Measurements from ENCODE around the gene RARG.

The RARG gene

GRCh38 chr12:53187145-53187899, 44.7 kb downstream of the RARG start:
- DNase-seq = no peak
- Histone ChIP-seq H3K4me3 (ENCODE audit: insufficient read depth in 1 of 2, low read depth in 1 of 2, low read length in 2 of 2) (no peak overlapping the region), H3K9me3 (ENCODE audit: control insufficient read depth, low read length) (no peaks in the 10 kb centered on the region), H2AFZ (ENCODE audit: low read depth, low read length) (no peak overlapping the region), H3K79me1 (replicated peaks; ENCODE audit: low read length, poor library complexity, severe bottlenecking) (peaks cover 20% of the 10 kb centered on the region), H3K4me1 (ENCODE audit: control insufficient read depth, insufficient read depth, low read depth, low read length) (peaks cover 6% of the 10 kb centered on the region), H4K8ac (ENCODE audit: low read length) (no peak overlapping the region), H3K14ac (ENCODE audit: low read length in 2 of 2) (no peak overlapping the region), H3K4ac (ENCODE audit: low read depth in 1 of 2, low read length in 2 of 2) (no peak overlapping the region), H2AK5ac (ENCODE audit: low read length, severe bottlenecking) (no peak overlapping the region), H4K91ac (ENCODE audit: low read length) (no peak overlapping the region), H2BK15ac (ENCODE audit: low read depth, poor library complexity, severe bottlenecking) (no peak overlapping the region), H3K9ac (ENCODE audit: low read length) (no peak overlapping the region), H2BK12ac (ENCODE audit: low read length in 2 of 2) (no peak overlapping the region), H3K27me3 (ENCODE audit: control insufficient read depth in 1 of 2, insufficient read depth in 1 of 2, low read length in 2 of 2) (no peaks in the 10 kb centered on the region), H2BK5ac (ENCODE audit: low read depth, low read length, poor library complexity, severe bottlenecking) (no peak overlapping the region), H3K18ac (ENCODE audit: low read depth in 1 of 2, low read length in 2 of 2) (no peak overlapping the region), H3K23ac (ENCODE audit: low read length in 2 of 2) (no peak overlapping the region), H3K4me2 (ENCODE audit: low read length, poor library complexity, severe bottlenecking) (no peak overlapping the region), H3K36me3 (ENCODE audit: control insufficient read depth in 1 of 2, insufficient read depth in 2 of 2, low read depth in 1 of 2, low read length in 2 of 2) (peaks cover 48 to 78% of the 10 kb centered on the region in 2 experiments), H2BK120ac (ENCODE audit: low read depth, low read length) (no peak overlapping the region), H3K27ac (ENCODE audit: low read length, poor library complexity, severe bottlenecking) (no peak overlapping the region)
- 95% methylated on average over 15 of the region's 15 CpGs for WGBS

- no peak overlapping the region for H3K4me3 ChIP-seq (ENCODE audit: insufficient read depth in 1 of 2, low read depth in 1 of 2, low read length in 2 of 2)
- H3K23ac ChIP-seq (ENCODE audit: low read length in 2 of 2) = no peak overlapping the region
- no peak overlapping the region for H3K27ac ChIP-seq (ENCODE audit: low read length, poor library complexity, severe bottlenecking)
- H2BK12ac ChIP-seq (ENCODE audit: low read length in 2 of 2) = no peak overlapping the region
- no peaks in the 10 kb centered on the region for H3K27me3 ChIP-seq (ENCODE audit: control insufficient read depth in 1 of 2, insufficient read depth in 1 of 2, low read length in 2 of 2)
- H3K14ac ChIP-seq (ENCODE audit: low read length in 2 of 2) = no peak overlapping the region
- no peaks in the 10 kb centered on the region for H3K9me3 ChIP-seq (ENCODE audit: control insufficient read depth, low read length)
- no peak overlapping the region for H2BK120ac ChIP-seq (ENCODE audit: low read depth, low read length)
- peaks cover 8% of the 10 kb centered on the region for H3K4me1 ChIP-seq (ENCODE audit: control insufficient read depth, insufficient read depth, low read depth, low read length)
- H2BK15ac ChIP-seq (ENCODE audit: low read depth, poor library complexity, severe bottlenecking) = no peak overlapping the region
- H2BK5ac ChIP-seq (ENCODE audit: low read depth, low read length, poor library complexity, severe bottlenecking) = no peak overlapping the region
- DNase-seq = no peak
- no peak overlapping the region for H3K18ac ChIP-seq (ENCODE audit: low read depth in 1 of 2, low read length in 2 of 2)
- H2AK5ac ChIP-seq (ENCODE audit: low read length, severe bottlenecking) = no peak overlapping the region
- H3K36me3 ChIP-seq (ENCODE audit: control insufficient read depth in 1 of 2, insufficient read depth in 2 of 2, low read depth in 1 of 2, low read length in 2 of 2) = peaks cover 50 to 78% of the 10 kb centered on the region in 2 experiments
- no peak overlapping the region for H3K9ac ChIP-seq (ENCODE audit: low read length)
- no peak overlapping the region for H3K4me2 ChIP-seq (ENCODE audit: low read length, poor library complexity, severe bottlenecking)
- peaks cover 24% of the 10 kb centered on the region for H3K79me1 ChIP-seq (replicated peaks; ENCODE audit: low read length, poor library complexity, severe bottlenecking)
- no peak overlapping the region for H2AFZ ChIP-seq (ENCODE audit: low read depth, low read length)
- 94% methylated on average over 3 of the region's 4 CpGs for WGBS
- no peak overlapping the region for H4K8ac ChIP-seq (ENCODE audit: low read length)
- H3K4ac ChIP-seq (ENCODE audit: low read depth in 1 of 2, low read length in 2 of 2) = no peak overlapping the region
- H4K91ac ChIP-seq (ENCODE audit: low read length) = no peak overlapping the region
Observed at GRCh38 chr12:53186745-53187144, 45.3 kb downstream of the RARG start.

GRCh38 chr12:53185582-53186153, 46.3 kb downstream of the RARG start:
- no peak overlapping the region for H3K4ac ChIP-seq (ENCODE audit: low read depth in 1 of 2, low read length in 2 of 2)
- H2BK120ac ChIP-seq (ENCODE audit: low read depth, low read length) = no peak overlapping the region
- WGBS = 95% methylated on average over 2 of the region's 3 CpGs
- no peak overlapping the region for H3K18ac ChIP-seq (ENCODE audit: low read depth in 1 of 2, low read length in 2 of 2)
- H2BK5ac ChIP-seq (ENCODE audit: low read depth, low read length, poor library complexity, severe bottlenecking) = no peak overlapping the region
- no peak overlapping the region for H3K4me3 ChIP-seq (ENCODE audit: insufficient read depth in 1 of 2, low read depth in 1 of 2, low read length in 2 of 2)
- no peak overlapping the region for H3K27ac ChIP-seq (ENCODE audit: low read length, poor library complexity, severe bottlenecking)
- no peak overlapping the region for H2BK12ac ChIP-seq (ENCODE audit: low read length in 2 of 2)
- no peak overlapping the region for H3K23ac ChIP-seq (ENCODE audit: low read length in 2 of 2)
- no peaks in the 10 kb centered on the region for H3K9me3 ChIP-seq (ENCODE audit: control insufficient read depth, low read length)
- H4K8ac ChIP-seq (ENCODE audit: low read length) = no peak overlapping the region
- H2AFZ ChIP-seq (ENCODE audit: low read depth, low read length) = no peak overlapping the region
- peaks cover 8% of the 10 kb centered on the region for H3K4me1 ChIP-seq (ENCODE audit: control insufficient read depth, insufficient read depth, low read depth, low read length)
- H2AK5ac ChIP-seq (ENCODE audit: low read length, severe bottlenecking) = no peak overlapping the region
- H3K9ac ChIP-seq (ENCODE audit: low read length) = no peak overlapping the region
- no peak overlapping the region for H3K4me2 ChIP-seq (ENCODE audit: low read length, poor library complexity, severe bottlenecking)
- no peak for DNase-seq
- peaks cover 24% of the 10 kb centered on the region for H3K79me1 ChIP-seq (replicated peaks; ENCODE audit: low read length, poor library complexity, severe bottlenecking)
- H2BK15ac ChIP-seq (ENCODE audit: low read depth, poor library complexity, severe bottlenecking) = no peak overlapping the region
- no peak overlapping the region for H3K14ac ChIP-seq (ENCODE audit: low read length in 2 of 2)
- no peaks in the 10 kb centered on the region for H3K27me3 ChIP-seq (ENCODE audit: control insufficient read depth in 1 of 2, insufficient read depth in 1 of 2, low read length in 2 of 2)
- no peak overlapping the region for H4K91ac ChIP-seq (ENCODE audit: low read length)
- peaks cover 42 to 74% of the 10 kb centered on the region in 2 experiments for H3K36me3 ChIP-seq (ENCODE audit: control insufficient read depth in 1 of 2, insufficient read depth in 2 of 2, low read depth in 1 of 2, low read length in 2 of 2)

GRCh38 chr12:53184828-53185227, 47.2 kb downstream of the RARG start:
- Histone ChIP-seq H3K4me3 (ENCODE audit: insufficient read depth in 1 of 2, low read depth in 1 of 2, low read length in 2 of 2) (no peak overlapping the region), H2AK5ac (ENCODE audit: low read length, severe bottlenecking) (no peak overlapping the region), H2BK12ac (ENCODE audit: low read length in 2 of 2) (no peak overlapping the region), H3K9me3 (ENCODE audit: control insufficient read depth, low read length) (no peaks in the 10 kb centered on the region), H3K18ac (ENCODE audit: low read depth in 1 of 2, low read length in 2 of 2) (no peak overlapping the region), H3K9ac (ENCODE audit: low read length) (no peak overlapping the region), H2BK120ac (ENCODE audit: low read depth, low read length) (no peak overlapping the region), H3K4me1 (ENCODE audit: control insufficient read depth, insufficient read depth, low read depth, low read length) (peaks cover 3% of the 10 kb centered on the region), H2AFZ (ENCODE audit: low read depth, low read length) (no peak overlapping the region), H2BK5ac (ENCODE audit: low read depth, low read length, poor library complexity, severe bottlenecking) (no peak overlapping the region), H2BK15ac (ENCODE audit: low read depth, poor library complexity, severe bottlenecking) (no peak overlapping the region), H4K8ac (ENCODE audit: low read length) (no peak overlapping the region), H3K4me2 (ENCODE audit: low read length, poor library complexity, severe bottlenecking) (no peak overlapping the region), H4K91ac (ENCODE audit: low read length) (no peak overlapping the region), H3K27me3 (ENCODE audit: control insufficient read depth in 1 of 2, insufficient read depth in 1 of 2, low read length in 2 of 2) (no peaks in the 10 kb centered on the region), H3K14ac (ENCODE audit: low read length in 2 of 2) (no peak overlapping the region), H3K27ac (ENCODE audit: low read length, poor library complexity, severe bottlenecking) (no peak overlapping the region), H3K23ac (ENCODE audit: low read length in 2 of 2) (no peak overlapping the region), H3K4ac (ENCODE audit: low read depth in 1 of 2, low read length in 2 of 2) (no peak overlapping the region), H3K36me3 (ENCODE audit: control insufficient read depth in 1 of 2, insufficient read depth in 2 of 2, low read depth in 1 of 2, low read length in 2 of 2) (peaks cover 42 to 74% of the 10 kb centered on the region in 2 experiments), H3K79me1 (replicated peaks; ENCODE audit: low read length, poor library complexity, severe bottlenecking) (peaks cover 24% of the 10 kb centered on the region)
- WGBS = 96% methylated on average over 6 of the region's 6 CpGs
- no peak for DNase-seq

Data from mesenchymal stem cell (in vitro differentiated cells and primary cell).